Measurements from ENCODE around the gene TMEM52B.

DNA sequence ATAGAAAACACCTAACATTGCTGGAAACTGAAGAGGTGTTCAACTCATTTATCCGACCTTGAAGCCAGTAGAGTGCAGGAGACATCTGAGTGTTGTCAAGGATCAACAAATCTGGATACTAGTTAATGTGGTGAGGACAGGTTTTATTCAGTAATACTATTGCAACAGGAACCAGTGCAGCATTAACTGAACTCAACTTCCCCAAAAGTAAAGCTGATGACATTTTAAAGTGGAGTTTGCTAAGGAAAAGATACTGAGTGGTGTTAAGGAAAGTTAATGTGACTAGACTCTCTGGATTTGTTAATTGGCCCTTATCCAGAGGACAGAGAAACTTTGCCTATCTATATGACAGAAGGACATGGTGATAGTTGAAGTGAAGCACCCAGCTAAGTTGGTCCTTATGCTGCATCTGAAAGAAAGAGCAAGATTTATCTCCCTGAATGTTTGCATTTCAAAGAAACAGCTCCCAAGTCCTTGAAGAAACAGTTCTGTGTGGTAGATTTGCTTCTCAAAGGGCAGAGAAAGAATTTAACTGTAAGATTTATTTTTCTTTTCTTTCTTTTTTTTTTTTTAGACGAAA is 47.6 kb upstream of the TMEM52B start:
- TF ChIP-seq POLR2A (IDR thresholded peaks at IDR 0.05): no peak
- TF ChIP-seq, protein P1, sequence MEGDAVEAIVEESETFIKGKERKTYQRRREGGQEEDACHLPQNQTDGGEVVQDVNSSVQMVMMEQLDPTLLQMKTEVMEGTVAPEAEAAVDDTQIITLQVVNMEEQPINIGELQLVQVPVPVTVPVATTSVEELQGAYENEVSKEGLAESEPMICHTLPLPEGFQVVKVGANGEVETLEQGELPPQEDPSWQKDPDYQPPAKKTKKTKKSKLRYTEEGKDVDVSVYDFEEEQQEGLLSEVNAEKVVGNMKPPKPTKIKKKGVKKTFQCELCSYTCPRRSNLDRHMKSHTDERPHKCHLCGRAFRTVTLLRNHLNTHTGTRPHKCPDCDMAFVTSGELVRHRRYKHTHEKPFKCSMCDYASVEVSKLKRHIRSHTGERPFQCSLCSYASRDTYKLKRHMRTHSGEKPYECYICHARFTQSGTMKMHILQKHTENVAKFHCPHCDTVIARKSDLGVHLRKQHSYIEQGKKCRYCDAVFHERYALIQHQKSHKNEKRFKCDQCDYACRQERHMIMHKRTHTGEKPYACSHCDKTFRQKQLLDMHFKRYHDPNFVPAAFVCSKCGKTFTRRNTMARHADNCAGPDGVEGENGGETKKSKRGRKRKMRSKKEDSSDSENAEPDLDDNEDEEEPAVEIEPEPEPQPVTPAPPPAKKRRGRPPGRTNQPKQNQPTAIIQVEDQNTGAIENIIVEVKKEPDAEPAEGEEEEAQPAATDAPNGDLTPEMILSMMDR (IDR thresholded peaks at IDR 0.05): no peak

All from breast epithelium (tissue), 3 donors.